ENCODE results near the gene EFNA5.

The EFNA5 gene

DNA sequence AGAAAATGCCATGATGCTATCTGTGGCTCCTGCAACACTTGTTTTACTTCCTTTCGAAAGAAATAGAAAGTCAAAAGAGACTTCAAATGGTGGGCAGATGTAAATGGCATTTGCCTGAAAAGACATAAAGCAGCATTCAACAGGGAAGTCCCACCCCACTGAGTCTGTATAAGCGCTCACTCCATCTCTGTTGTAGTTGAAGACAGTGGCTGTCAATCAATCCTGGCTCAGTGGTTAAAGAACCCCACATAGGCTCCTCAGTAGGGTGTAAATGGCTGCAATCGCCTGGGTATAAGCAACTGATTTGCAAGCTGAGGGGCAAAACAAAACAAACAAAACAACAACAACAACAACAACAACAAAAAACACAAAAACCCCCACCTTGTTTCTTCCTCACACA is 158.7 kb downstream of the EFNA5 start:
- no peak for ATAC-seq
- no peak for TF ChIP-seq RARB (CRISPR knock-in tag; IDR thresholded peaks at IDR 0.05)
- no peak for TF ChIP-seq ESRRG (CRISPR knock-in tag; IDR thresholded peaks at IDR 0.05)
- no peak for TF ChIP-seq CREB5 (CRISPR knock-in tag; IDR thresholded peaks at IDR 0.05; ENCODE audit: low read depth)
- TF ChIP-seq ARNTL (CRISPR knock-in tag; IDR thresholded peaks at IDR 0.05; ENCODE audit: borderline replicate concordance, low read depth), result no peak
- TF ChIP-seq, protein P1, sequence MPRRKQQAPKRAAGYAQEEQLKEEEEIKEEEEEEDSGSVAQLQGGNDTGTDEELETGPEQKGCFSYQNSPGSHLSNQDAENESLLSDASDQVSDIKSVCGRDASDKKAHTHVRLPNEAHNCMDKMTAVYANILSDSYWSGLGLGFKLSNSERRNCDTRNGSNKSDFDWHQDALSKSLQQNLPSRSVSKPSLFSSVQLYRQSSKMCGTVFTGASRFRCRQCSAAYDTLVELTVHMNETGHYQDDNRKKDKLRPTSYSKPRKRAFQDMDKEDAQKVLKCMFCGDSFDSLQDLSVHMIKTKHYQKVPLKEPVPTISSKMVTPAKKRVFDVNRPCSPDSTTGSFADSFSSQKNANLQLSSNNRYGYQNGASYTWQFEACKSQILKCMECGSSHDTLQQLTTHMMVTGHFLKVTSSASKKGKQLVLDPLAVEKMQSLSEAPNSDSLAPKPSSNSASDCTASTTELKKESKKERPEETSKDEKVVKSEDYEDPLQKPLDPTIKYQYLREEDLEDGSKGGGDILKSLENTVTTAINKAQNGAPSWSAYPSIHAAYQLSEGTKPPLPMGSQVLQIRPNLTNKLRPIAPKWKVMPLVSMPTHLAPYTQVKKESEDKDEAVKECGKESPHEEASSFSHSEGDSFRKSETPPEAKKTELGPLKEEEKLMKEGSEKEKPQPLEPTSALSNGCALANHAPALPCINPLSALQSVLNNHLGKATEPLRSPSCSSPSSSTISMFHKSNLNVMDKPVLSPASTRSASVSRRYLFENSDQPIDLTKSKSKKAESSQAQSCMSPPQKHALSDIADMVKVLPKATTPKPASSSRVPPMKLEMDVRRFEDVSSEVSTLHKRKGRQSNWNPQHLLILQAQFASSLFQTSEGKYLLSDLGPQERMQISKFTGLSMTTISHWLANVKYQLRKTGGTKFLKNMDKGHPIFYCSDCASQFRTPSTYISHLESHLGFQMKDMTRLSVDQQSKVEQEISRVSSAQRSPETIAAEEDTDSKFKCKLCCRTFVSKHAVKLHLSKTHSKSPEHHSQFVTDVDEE (CRISPR knock-in tag; IDR thresholded peaks at IDR 0.05), result no peak

DNA sequence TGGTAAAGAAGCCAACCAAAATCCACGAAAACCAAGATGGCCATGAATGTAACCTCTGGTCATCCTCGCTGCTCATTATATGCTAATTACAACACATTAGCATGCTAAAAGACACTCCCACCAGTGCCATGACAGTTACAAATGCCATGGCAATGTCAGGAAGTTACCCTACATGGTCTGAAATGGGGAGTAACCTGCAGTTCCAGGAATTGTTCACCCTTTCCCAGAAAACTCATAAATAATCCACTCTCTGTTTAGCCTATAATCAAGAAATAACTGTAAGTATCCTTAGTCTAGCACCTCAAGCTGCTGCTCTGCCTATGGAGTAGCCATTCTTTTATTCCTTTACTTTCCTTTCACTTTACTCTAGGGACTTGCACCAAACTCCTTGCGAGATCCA is 160.6 kb downstream of the EFNA5 start:
- no peak for TF ChIP-seq TOX (CRISPR knock-in tag; IDR thresholded peaks at IDR 0.05; ENCODE audit: borderline replicate concordance)
- TF ChIP-seq ZNF70 (CRISPR knock-in tag; IDR thresholded peaks at IDR 0.05), result no peak
- TF ChIP-seq PATZ1 (CRISPR knock-in tag; IDR thresholded peaks at IDR 0.05; ENCODE audit: borderline replicate concordance), result no peak
- no peak for TF ChIP-seq ZFP3 (CRISPR knock-in tag; IDR thresholded peaks at IDR 0.05)
- ATAC-seq, result no peak

GRCh38 chr5:107508097-107508496 is 162.6 kb downstream of the EFNA5 start:
- no peak for ATAC-seq
- TF ChIP-seq BACH2 (CRISPR knock-in tag; IDR thresholded peaks at IDR 0.05; ENCODE audit: borderline replicate concordance) (no peak), PATZ1 (CRISPR knock-in tag; IDR thresholded peaks at IDR 0.05; ENCODE audit: borderline replicate concordance) (no peak), ZNF70 (CRISPR knock-in tag; IDR thresholded peaks at IDR 0.05) (no peak), TOX (CRISPR knock-in tag; IDR thresholded peaks at IDR 0.05; ENCODE audit: borderline replicate concordance) (no peak), ZFP3 (CRISPR knock-in tag; IDR thresholded peaks at IDR 0.05) (no peak), SNAI2 (CRISPR knock-in tag; IDR thresholded peaks at IDR 0.05) (no peak), ZFP30 (CRISPR knock-in tag; IDR thresholded peaks at IDR 0.05) (no peak)
- TF ChIP-seq, protein P2, sequence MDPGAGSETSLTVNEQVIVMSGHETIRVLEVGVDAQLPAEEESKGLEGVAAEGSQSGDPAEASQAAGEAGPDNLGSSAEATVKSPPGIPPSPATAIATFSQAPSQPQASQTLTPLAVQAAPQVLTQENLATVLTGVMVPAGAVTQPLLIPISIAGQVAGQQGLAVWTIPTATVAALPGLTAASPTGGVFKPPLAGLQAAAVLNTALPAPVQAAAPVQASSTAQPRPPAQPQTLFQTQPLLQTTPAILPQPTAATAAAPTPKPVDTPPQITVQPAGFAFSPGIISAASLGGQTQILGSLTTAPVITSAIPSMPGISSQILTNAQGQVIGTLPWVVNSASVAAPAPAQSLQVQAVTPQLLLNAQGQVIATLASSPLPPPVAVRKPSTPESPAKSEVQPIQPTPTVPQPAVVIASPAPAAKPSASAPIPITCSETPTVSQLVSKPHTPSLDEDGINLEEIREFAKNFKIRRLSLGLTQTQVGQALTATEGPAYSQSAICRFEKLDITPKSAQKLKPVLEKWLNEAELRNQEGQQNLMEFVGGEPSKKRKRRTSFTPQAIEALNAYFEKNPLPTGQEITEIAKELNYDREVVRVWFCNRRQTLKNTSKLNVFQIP (CRISPR knock-in tag; IDR thresholded peaks at IDR 0.05; ENCODE audit: borderline replicate concordance, low read depth), result no peak
- TF ChIP-seq, protein P3, sequence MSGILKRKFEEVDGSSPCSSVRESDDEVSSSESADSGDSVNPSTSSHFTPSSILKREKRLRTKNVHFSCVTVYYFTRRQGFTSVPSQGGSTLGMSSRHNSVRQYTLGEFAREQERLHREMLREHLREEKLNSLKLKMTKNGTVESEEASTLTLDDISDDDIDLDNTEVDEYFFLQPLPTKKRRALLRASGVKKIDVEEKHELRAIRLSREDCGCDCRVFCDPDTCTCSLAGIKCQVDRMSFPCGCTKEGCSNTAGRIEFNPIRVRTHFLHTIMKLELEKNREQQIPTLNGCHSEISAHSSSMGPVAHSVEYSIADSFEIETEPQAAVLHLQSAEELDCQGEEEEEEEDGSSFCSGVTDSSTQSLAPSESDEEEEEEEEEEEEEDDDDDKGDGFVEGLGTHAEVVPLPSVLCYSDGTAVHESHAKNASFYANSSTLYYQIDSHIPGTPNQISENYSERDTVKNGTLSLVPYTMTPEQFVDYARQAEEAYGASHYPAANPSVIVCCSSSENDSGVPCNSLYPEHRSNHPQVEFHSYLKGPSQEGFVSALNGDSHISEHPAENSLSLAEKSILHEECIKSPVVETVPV (CRISPR knock-in tag; IDR thresholded peaks at IDR 0.05), result no peak

GRCh38 chr5:107505763-107506534 is 164.8 kb downstream of the EFNA5 start:
- no peak for ATAC-seq
- TF ChIP-seq TCF4 (CRISPR knock-in tag; IDR thresholded peaks at IDR 0.05; ENCODE audit: borderline replicate concordance) (no peak), ZFP3 (CRISPR knock-in tag; IDR thresholded peaks at IDR 0.05) (no peak), ESRRG (CRISPR knock-in tag; IDR thresholded peaks at IDR 0.05) (no peak), ARNTL (CRISPR knock-in tag; IDR thresholded peaks at IDR 0.05; ENCODE audit: borderline replicate concordance, low read depth) (no peak)
